Colon (tissue), 2 donors: Measurements from ENCODE around the gene TESMIN.

Experiments
- FAIRE-seq: peaks from 2 replicates; lab custom pipeline; 2012; peaks lifted over from hg19 to GRCh38; lab: Jason Lieb, UNC
- donor health status: control.
- donor health status: control.

TESMIN gene

DNA sequence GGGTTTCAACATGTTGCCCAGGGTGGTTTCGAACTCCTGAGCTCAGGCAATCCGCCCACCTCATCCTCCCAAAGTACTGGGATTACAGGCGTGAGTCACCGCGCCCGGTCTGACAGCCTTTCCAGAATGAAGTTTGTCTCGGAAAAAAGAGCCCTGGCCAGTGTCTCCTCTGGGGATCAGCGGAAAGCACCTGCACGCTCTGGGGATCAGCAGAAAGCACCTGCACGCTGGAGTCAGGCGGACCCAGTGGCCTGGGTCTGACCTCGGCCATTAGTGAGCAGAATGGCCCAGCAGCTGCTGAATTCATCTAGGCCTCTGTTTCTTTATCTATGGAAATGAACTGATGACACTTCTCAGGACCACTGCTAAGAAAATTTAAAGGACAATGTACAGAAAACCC lies 10.5 kb upstream of the TESMIN start:
- FAIRE-seq, result no peak

DNA sequence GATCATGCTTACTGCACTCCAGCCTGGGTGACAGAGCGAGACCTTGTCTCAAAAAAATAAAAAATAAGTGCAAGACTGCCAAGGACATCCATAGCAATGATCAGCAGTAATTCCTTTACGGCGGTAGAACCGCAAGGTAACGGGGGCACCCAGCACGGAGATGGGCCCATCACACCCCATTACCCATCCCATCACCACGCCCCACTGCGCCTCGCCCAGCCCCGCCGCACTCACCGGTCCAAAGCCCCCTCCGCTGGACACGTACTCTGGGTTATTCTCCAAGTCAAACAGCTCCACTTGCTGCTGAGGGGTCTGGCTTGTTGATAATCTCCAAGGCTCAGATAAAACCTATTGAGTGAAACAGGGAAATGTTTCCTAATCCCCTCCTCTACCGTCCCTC lies 8.7 kb upstream of the TESMIN start:
- FAIRE-seq, result no peak

DNA sequence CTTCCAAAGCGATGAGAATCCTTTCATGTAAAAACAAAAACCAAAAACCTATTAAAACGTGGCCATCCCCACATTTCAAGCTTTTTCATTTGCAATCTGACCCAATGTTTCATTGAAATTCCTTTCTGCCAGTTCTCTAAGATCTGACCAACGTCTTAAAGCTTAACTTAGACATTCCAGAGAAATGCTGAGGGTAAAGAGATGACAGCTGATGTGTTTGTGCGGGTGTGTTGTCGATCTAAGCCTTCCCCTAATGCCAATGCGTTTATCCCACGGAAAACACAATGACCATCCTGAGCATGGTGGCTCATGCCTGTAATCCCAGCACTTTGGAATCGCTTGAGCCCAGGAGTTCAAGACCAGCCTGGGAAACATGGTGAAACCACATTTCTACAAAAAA lies 6.4 kb upstream of the TESMIN start:
- FAIRE-seq, result no peak

DNA sequence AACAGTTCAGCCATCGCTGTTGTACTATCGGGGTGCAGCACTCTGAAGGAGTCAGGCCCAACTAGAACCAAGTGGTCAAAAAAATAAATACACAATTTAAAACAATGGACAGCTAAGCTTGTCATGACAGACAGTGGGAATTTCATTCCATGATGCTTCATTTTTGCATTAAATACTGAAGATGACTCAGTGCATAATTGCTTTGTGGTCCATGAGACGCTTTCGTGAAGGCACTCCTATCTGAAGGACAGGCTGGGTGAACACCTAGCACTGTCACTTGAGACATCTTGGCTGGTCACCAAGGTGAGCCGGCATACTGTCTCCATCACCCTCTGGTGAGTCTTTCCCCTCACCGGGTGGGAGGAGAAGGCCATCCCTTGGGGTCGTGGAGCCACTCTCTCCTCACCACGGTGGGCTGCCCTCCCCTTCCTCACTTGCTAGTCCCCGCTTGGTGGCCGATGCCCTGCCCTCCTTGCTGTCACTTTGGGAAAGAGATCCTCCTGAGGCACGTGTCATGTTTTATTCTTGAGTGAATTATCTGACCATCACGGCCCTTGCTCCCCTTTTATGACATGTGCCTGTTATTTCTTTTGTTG lies 4.9 kb upstream of the TESMIN start:
- no peak for FAIRE-seq

DNA sequence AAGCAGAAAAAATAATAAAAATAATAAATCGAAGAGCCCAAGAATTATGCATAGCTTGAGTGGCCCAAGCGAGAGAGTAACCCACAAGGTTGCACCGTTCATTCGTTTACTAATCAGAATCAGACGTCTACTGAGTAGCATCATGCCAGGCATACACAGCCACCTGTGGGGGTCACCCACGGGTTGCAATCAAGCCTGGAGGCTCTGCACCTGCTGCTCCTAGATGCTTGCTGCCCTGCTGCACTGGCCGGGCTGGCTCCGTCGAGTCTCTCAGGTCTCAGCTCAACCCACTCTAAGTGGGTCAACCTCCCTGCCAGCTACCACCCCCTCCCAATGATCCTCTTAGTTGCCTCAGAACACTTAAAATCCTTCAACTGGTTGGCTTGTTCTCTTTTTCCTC lies 2.0 kb upstream of the TESMIN start:
- no peak for FAIRE-seq

DNA sequence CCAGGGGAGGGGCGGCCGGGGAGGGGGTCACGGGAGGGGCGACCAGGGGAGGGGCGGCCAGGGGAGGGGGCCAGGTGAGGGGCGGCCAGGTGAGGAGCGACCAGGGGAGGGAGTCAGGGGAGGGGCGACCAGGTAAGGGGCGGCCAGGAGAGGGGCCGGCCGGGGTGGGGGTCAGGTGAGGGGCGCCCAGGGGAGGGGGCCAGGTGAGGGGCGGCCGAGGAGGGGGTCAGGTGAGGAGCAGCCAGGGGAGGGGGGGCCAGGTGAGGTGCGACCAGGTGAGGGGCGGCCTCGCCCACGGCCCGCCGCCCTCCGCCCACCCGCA lies 355 bp downstream of the TESMIN start:
- no peak for FAIRE-seq

DNA sequence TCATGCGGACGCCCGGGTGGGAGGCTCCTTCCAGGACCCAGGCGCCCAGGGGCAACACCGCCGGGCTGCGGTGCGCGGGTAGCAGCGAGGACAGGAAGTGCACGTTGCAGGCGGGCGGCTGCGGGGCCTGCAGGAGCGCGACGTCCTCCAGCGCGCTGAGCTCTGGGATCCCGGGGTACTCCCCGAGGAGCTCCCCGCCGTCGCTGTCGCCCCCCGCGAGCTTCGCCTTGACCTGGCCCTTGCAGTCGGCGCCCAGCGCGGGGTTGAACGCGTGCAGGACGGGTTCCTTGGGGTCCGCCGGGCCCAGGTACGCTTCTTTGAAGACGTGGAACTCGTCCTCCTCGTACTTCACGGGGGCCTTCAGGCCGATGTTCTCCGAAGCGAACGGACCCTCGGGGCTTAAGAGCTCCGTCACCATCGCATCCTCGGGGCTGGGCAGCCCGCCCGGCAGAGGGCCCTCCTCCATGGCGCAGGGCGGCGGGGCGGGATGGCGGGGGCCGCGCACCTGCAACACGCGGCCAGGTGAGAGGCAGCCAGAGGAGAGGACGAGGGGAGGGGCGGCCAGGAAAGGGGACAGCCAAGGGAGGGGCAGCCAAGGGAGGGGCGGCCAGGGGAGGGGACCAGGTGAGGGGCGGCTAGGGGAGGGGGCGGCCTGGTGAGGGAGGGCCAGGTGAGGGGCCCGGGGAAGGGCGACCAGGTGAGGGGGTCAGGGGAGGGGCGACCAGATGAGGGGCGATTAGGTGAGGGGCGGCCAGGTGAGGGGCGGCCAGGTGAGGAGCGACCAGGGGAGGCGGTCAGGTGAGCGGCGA lies 921 bp downstream of the TESMIN start:
- no peak for FAIRE-seq

DNA sequence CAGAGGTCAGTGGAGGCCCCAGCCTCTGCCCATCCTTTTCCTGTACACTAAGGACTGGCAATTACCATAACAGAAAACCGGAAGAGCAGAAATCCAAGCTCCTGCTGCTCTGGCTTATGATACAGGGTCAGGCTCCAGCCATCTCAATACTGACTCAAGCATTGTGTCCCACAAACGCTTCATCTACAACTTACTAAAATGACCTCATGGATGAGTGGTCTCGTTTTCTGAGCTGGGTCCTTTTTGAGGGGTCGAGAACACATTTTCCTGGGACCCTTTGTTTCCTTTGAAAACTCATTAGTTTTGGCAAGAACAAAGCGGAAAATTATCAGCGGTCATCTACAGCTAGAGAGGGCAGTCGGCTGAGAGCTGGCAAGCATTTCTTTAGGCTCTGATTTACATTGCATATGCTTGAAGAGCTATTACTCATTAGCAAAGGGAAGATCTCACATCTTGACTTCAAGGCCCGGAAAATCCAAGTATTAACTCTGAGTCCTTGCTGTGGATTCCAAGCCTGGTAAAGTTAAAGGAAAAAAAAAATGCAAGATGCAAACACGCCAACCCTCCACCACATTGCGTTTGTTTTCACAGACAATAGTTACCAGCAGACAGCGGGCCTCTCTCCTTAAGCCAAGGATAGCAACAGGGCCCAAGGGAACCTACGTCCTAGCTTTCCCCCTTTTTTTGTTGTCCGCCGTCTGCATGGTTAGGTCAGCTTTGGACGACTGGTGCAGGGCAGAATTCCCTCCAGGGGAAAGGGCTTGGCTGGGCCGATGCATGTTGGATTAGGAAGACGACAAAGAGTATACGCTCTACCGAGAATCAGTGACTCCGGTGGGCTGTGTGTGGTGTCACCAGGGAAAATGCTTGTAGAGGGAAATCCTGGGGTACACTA lies 1.8 kb downstream of the TESMIN start:
- no peak for FAIRE-seq

DNA sequence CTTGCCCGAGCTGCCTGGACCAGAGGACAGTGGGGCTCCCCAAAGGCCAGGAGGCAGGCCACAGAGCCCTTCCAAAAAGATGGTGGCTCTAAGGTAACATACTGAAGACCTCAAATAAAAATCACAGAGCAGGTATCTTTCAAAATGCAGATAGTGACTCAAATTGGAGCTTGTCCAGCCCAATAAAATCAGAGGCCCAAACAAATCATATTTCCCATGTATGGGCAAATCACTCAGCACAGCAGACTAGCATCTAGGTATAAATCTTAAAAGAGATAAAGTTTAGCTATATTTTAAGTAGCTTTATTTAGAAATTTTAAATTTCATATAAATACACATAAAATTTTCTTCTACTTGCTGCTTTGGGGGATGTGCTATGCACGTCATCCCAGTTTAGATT lies 3.3 kb downstream of the TESMIN start:
- FAIRE-seq, result no peak

DNA sequence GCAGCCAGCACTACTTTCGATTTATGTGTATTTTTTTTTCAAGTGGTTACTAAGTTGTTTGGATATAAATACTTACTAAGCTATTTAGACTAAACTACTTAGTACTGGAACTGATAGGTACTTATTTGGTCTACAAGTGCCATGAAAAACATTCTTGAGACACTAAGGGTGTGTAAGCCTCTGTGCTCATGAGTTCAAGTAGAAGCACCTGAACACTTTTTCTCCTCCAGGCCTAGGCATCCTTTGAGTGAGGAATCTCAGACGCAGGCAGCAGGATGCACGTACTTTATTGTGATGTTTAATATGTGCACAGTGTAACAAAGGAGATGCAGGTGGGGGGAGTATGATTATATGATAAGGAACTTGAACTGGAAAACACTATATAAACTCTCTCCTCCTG lies 7.8 kb downstream of the TESMIN start:
- FAIRE-seq, result no peak

DNA sequence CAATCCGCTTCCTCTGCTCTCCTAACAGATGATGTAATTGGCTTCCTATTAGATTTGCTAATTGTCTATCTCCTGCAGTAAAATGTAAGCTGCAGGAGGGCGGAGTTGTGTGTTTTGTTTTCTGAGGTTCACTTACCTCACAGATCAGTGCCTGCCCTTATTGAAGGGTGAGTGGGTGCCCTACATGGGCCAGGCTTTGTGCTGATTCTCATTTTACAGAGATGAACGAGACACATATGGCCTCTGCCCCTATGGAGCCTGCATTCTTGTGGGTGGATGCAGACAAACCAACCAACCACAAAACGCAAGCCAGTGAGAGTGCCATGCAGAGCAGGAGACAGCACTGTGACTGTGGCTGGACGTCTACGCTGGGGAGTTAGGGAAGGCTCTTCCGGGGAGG lies 9.9 kb downstream of the TESMIN start:
- no peak for FAIRE-seq

DNA sequence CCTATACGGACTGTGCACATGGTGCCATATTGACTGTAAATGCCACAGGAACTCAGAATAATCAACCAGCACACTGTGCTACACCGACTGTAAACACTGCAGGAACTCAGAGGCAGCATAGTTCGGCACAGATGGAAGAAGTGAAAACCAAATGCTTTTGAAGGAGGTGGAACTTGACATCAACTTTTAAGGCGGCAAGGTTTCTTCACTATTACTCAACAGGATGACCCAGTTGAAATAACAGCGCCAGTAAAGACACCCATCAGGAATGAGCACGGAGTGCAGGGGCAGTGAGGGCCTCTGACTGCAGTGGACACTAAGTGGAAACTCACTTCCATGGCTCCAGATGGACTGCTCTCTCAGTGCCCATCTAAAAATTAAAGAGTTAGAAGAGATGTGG lies 15.7 kb downstream of the TESMIN start:
- no peak for FAIRE-seq

DNA sequence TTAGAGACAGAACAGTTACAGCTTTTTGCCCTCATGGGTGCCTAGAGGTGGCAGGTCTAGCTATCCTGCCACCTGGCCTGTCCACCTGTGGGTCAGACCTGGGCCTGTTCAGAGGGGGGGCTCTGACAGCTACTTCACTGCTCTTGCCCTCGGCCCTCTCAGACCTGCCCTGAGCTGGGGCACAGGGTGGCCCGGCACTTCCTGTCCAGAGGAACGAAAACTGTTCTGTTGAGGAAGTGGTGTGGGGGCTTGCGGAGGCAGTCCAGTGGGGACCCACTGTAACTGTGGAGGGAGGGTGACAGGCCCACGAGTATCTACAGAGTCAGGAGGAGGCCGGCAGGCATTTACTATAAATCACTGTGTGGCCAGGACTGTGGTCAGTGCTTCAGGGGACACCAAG lies 16.2 kb downstream of the TESMIN start:
- FAIRE-seq, result no peak

DNA sequence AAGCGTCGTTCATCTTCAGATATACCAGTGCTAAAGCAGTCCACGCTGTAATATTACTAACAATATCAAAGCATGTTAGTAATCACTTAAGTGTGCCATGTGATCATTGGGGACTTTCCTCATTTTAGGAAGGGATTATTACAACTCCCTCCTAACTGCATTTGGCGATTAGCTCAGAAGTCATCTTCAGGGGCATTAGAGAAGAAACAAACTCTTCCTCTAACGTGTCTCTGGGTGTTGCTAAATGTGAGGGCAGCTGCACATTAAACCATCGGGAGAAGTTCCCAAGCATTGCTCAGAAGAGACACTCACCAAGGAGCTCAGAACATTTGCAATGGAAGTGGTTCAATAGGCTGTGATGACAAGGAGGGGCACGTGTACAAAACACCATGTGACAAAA lies 17.2 kb downstream of the TESMIN start:
- no peak for FAIRE-seq

DNA sequence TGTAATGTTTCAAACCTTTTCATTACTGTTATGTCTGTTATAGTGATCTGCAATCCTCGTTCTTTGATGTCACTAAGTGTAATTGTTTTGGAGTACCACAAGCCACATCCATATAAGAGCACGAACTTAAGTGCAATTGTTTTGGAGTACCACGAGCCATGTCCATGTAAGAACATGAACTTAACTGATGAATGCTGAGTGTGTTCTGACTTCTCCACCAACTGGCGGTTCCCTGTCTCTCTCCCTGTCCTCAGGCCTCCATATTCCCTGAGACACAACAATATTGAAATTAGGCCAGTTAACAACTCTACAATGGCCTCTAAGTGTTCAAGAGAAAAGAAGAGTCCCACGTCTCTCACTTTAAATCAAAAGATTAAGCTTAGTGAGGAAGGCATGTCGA lies 23.5 kb downstream of the TESMIN start:
- no peak for FAIRE-seq

DNA sequence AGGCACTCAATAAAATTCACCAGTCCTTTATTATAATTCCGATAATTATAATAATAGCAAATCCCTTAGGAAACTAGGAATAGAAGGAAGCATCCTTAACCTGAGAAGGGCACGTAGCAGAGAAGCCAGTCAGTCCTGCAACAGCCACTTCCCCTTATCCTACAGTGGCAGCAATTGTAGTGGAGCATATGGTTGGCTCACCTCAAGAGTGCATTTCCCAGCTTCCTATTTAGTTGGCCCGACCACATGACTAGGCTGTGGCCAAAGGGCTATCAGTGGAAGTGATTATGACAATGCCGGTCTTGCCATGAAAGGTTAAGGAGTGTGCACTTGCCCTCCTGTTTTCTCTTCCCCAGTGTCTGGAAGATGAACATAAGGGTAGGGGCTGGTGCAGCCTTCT lies 27.0 kb downstream of the TESMIN start:
- no peak for FAIRE-seq

DNA sequence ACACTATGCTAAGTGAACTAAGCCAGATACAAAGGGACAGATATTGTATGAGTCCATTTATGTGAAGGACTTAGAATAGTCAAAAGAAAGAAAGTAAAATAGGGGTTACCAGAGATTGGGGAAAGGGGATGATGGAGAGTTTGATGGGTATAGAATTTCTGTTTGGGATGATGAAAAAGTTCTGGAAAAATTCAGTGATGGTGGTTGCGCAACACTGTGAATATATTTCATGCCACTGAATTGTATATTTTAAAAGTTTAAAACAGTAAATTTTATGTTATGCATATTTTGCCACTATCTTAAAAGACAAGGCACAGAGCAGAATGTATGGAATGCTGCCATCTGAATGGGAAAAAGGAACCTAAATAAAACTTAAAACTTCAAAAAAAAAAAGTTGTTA lies 29.2 kb downstream of the TESMIN start:
- no peak for FAIRE-seq

DNA sequence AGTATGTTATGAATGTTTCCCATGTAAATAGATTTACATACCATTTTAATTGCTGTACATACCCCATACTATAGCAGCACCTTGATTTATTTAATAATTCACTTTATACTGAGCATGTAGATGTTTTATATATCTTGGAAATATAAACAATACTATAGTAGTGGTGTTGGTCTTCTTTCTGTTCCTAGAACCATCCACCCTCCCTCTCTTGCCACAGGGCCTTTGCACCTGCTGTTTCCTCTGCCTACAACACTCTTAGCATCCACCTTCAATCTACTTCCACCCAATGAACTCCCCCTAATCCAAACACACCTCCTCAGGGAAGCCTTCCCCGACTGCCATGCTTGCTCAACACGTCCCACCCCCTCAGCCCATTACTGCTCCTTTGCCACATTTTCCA lies 30.2 kb downstream of the TESMIN start:
- no peak for FAIRE-seq

DNA sequence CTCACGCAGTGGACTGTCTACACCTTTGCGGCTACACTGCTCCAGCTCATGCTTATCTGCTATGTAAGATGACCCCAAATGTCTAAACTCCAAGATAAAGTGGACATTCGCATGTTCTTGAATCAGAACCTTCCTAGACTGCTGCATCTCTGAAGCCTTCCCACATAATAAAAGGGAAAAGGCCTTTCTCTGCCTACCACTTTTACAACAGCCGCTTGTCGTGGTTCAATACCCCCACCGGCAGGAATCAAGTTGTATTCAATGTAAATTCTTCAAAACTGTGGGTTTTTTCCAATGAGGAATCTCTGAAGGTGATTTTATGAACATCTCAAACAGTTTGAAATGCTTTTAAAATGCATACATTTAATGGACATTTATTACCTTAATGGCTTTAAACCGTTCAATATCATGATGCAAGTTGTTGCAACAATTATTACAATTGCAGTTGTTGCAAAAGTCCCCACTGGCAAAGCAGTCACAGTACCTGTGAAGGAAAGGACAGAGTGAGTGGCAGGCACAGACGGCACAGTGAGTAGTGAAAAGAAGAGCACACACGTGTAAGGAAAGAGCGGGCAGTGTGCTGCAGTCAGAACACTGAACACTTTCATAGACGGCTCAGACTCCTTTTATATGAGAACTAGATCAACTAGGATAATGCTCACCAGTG lies 35.7 kb downstream of the TESMIN start:
- FAIRE-seq, result no peak

DNA sequence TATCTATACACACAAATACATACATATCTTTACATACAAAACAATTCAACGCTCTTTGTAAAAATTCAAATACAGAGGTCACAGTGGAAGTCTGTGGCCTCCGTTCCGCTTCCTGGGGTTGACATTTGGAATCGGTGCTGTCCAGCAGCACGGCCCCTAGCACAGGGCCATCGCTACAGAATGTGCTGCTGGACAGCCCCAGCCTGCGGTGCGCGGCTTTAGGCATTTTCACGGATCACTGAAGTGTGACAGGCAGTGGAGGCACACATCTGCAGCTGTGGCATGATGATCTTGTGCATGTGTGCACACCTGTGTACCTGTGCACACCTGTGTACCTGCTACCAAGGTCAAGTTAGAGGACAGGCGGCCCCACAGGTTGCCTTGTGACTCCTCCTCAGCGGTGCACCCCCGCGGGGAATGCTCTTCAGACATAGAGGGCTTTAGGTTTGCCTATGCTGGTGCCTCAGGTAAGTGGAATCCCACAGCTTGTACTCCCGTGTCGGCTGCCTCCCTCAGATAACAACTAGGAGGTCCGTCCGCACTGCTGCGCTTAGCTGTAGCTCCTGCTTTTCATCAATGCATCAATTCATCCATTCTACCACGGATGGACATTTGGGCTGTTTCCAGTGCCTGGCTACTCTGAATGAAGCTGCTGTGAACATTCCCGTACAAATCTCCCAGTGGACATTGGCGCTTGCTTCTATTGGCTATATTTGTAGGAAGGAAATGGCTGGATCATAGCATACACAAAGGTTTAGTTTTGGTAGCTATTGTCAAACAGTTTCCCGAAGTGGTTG lies 37.1 kb downstream of the TESMIN start:
- no peak for FAIRE-seq

DNA sequence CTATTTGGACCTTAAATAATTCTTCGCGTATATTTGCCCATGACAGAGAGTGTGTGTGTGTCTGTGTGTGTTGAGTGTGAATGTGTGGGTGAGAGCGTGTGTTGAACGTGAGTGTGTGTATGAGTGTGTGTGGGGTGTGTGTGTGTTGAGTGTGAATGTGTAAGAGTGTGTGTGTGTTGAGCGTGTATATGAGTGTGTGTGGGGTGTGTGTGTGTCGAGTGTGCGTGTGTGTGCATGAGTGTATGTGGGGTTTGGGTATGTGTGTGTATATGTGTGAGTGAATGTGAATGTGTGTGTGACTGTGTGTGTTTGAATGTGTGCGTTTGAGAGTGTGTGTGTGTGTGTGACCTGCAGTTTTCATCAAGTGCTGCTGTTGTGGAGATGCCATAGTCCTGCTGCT lies 40.2 kb downstream of the TESMIN start:
- FAIRE-seq, result no peak

DNA sequence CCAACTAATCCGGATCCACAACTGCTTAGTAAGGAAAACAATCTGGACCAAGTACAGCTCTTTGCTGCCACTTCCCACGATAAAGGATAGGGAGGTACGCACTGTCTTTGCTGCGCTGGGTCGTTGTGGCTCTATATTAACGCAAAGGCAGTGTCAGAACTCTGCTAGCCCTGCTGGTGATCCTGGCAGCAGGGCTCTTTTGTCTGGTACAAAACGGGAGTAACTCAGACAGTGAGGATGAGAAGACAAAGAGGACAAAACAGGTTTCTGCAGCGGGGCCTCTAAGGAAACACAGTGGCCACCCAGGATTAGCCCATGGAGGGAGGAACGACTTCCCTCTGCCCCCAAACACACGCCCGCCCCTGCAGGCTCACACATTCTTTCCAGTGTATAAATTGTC lies 40.9 kb downstream of the TESMIN start:
- no peak for FAIRE-seq
